Mammary epithelial cell (primary cell): ENCODE results near the gene NMRAL1.
A peak's percentile ranks its signal among the peaks of the same experiment; 100 is the strongest.

Experiments
- EZH2 ChIP-seq: IDR thresholded peaks from 2 replicates; pipeline ENCODE4 v1.6.1; 2012; ENCODE audit warnings: low read length, inconsistent platforms, borderline replicate concordance
- TF ChIP-seq, protein P1 (sequence below), 2 donors: IDR thresholded peaks in 1 of 2; conservative IDR thresholded peaks in 1 of 2; 2 replicates each; pipeline ENCODE4 v1.5.1; 2011 to 2012; ENCODE audit warnings: inconsistent platforms in 2 of 2, low read length in 2 of 2, mild to moderate bottlenecking in 2 of 2, control low read depth in 1 of 2, low read depth in 1 of 2; ENCODE audit not compliant: insufficient read depth in 1 of 2; ENCODE audit errors: extremely low read depth in 1 of 2

DNA sequence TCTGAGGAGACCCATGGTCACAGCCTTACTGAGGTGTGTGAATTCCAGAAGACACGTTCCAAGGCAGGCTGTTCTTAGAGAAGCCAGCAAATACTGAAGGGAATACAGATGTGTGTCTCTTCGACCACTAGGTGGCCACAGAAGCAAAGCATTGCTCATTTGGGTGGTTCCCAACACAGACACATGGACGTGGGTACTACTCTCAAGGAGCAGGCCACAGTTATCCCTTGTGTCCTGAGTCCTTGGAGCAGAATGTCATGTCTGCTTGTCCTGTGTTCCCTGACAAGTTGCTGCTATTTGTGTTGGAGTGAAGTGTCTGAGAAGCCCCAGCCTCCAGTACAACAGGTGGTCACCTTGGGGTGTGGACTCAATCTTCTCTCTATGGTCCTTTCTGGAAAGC is 32.0 kb upstream of the NMRAL1 start:
- TF ChIP-seq, protein P1, sequence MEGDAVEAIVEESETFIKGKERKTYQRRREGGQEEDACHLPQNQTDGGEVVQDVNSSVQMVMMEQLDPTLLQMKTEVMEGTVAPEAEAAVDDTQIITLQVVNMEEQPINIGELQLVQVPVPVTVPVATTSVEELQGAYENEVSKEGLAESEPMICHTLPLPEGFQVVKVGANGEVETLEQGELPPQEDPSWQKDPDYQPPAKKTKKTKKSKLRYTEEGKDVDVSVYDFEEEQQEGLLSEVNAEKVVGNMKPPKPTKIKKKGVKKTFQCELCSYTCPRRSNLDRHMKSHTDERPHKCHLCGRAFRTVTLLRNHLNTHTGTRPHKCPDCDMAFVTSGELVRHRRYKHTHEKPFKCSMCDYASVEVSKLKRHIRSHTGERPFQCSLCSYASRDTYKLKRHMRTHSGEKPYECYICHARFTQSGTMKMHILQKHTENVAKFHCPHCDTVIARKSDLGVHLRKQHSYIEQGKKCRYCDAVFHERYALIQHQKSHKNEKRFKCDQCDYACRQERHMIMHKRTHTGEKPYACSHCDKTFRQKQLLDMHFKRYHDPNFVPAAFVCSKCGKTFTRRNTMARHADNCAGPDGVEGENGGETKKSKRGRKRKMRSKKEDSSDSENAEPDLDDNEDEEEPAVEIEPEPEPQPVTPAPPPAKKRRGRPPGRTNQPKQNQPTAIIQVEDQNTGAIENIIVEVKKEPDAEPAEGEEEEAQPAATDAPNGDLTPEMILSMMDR (conservative IDR thresholded peaks at IDR 0.05 in 1 of 2, IDR thresholded peaks at IDR 0.05 in 1 of 2; ENCODE audit: extremely low read depth in 1 of 2, insufficient read depth in 1 of 2, low read depth in 1 of 2, low read length in 2 of 2): peak; percentile 82 to 88
- TF ChIP-seq EZH2: no peak
